ENCODE results near the gene CD52.

DNA sequence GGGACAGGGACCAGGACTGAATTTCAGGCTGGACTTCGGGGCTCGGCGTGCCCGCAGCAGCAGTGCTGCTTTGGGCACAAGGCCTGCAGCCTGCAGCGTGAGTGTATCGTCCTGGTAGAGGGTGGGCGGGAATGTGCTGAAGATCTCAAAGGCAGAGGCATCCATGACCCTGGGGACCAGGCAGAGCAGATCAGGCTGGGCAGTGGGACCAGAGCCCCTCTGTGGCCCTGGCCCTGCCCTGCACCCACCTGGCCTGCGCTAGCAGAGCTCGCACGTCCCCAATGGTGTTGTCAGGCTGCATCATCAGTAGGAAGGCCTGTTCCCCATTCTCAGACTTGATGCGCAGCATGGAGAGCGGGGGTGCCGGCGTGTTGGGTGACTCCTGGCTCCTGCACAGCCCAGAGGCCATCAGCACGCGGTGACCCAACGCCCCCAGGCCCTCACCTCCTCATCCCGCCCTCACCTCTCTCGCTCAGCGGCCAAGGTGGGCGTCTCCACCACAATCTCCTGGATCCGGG lies 35.3 kb upstream of the CD52 start:
- TF ChIP-seq, protein P1, sequence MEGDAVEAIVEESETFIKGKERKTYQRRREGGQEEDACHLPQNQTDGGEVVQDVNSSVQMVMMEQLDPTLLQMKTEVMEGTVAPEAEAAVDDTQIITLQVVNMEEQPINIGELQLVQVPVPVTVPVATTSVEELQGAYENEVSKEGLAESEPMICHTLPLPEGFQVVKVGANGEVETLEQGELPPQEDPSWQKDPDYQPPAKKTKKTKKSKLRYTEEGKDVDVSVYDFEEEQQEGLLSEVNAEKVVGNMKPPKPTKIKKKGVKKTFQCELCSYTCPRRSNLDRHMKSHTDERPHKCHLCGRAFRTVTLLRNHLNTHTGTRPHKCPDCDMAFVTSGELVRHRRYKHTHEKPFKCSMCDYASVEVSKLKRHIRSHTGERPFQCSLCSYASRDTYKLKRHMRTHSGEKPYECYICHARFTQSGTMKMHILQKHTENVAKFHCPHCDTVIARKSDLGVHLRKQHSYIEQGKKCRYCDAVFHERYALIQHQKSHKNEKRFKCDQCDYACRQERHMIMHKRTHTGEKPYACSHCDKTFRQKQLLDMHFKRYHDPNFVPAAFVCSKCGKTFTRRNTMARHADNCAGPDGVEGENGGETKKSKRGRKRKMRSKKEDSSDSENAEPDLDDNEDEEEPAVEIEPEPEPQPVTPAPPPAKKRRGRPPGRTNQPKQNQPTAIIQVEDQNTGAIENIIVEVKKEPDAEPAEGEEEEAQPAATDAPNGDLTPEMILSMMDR (conservative IDR thresholded peaks at IDR 0.05), result no peak
- no peak for TF ChIP-seq EZH2 (IDR thresholded peaks at IDR 0.05; ENCODE audit: low read depth)

All from PC-9 (cell line).